Endodermal cell (in vitro differentiated cells): ENCODE measurements around the gene VPS41. TPM values are rescaled to one million over a fixed set of nuclear protein-coding genes. Genes with fewer than 3 reads are reported as not detected.

Experiments used
- DNase-seq: peaks from one replicate; pipeline ENCODE4 v3.0.0-alpha.2; 2017
- H3K27ac ChIP-seq: 2 replicates; pipeline ENCODE4 v1.5.1; 2013; ENCODE audit warnings: mild to moderate bottlenecking, low read depth, low read length, moderate library complexity
- H3K27me3 ChIP-seq: 2 replicates; pipeline ENCODE4 v1.6.1; 2013; ENCODE audit warnings: mild to moderate bottlenecking, low read length, moderate library complexity; ENCODE audit not compliant: insufficient read depth, control insufficient read depth, poor library complexity, severe bottlenecking
- H3K36me3 ChIP-seq: 2 replicates; pipeline ENCODE4 v1.7.0; 2013; ENCODE audit warnings: mild to moderate bottlenecking, low read length, moderate library complexity; ENCODE audit not compliant: control insufficient read depth, insufficient read depth
- H3K4me1 ChIP-seq: one replicate; pipeline ENCODE4 v1.7.0; 2013; ENCODE audit warnings: low read length; ENCODE audit not compliant: control insufficient read depth, insufficient read depth
- H3K4me3 ChIP-seq: 2 replicates; pipeline ENCODE4 v1.5.1; 2013; ENCODE audit warnings: mild to moderate bottlenecking, low read length, moderate library complexity
- H3K9ac ChIP-seq: 2 replicates; pipeline ENCODE4 v1.6.1; 2013; ENCODE audit warnings: mild to moderate bottlenecking, low read length, moderate library complexity; ENCODE audit not compliant: poor library complexity, severe bottlenecking; ENCODE audit errors: extremely low read depth
- H3K9me3 ChIP-seq: 2 replicates; pipeline ENCODE4 v1.6.1; 2013; ENCODE audit warnings: mild to moderate bottlenecking, low read length, moderate library complexity; ENCODE audit not compliant: control insufficient read depth
- H3K27ac Mint-ChIP-seq: 2 replicates; pipeline ENCODE4 v1.8.0; 2020; ENCODE audit warnings: mixed read lengths
- H3K27me3 Mint-ChIP-seq: 2 replicates; pipeline ENCODE4 v1.8.0; 2021; ENCODE audit warnings: mild to moderate bottlenecking, mixed read lengths; ENCODE audit not compliant: insufficient read depth
- H3K36me3 Mint-ChIP-seq: 2 replicates; pipeline ENCODE4 v1.8.0; 2020; ENCODE audit warnings: low read depth, mixed read lengths
- H3K4me1 Mint-ChIP-seq: 2 replicates; pipeline ENCODE4 v1.8.0; 2020; ENCODE audit warnings: mixed read lengths
- H3K4me3 Mint-ChIP-seq: 2 replicates; pipeline ENCODE4 v1.8.0; 2020; ENCODE audit warnings: mild to moderate bottlenecking, moderate library complexity, mixed read lengths
- H3K9me3 Mint-ChIP-seq: 2 replicates; pipeline ENCODE4 v1.8.0; 2020; ENCODE audit warnings: mild to moderate bottlenecking, mixed read lengths
- WGBS, 2 experiments: methylation state at CpG; one replicate each; pipeline versions ENCODE4 v1.1.5 to v1.1.7; 2013; ENCODE audit warnings: missing lambda C conversion rate in 2 of 2, mixed read lengths in 1 of 2; ENCODE audit not compliant: insufficient coverage in 1 of 2, insufficient read length in 1 of 2; 5-methylcytosine and 5-hydroxymethylcytosine counted together
- total RNA-seq, 2 donors: library from RNA; stranded (reverse); fragmentation: NEBNext Ultra II Directional in 1 of 2; extraction: Animal tissue kit (Norgen Biotek cat#: 25700) in 1 of 2; gene quantifications; 2 replicates in 1 of 2; 3 replicates in 1 of 2; pipeline ENCODE4 v1.2.1, GENCODE V29; 2021
- TF ChIP-seq, protein P1 (sequence below): fragments of 200-600 bp; sonication (generic); conservative IDR thresholded peaks from 2 replicates; pipeline ENCODE4 v1.5.0; 2021; ENCODE audit warnings: antibody characterized with exemption, mild to moderate bottlenecking

VPS41 gene
- total RNA-seq, 2 donors from 2014 or later: 77.1 to 78.0 TPM

DNA sequence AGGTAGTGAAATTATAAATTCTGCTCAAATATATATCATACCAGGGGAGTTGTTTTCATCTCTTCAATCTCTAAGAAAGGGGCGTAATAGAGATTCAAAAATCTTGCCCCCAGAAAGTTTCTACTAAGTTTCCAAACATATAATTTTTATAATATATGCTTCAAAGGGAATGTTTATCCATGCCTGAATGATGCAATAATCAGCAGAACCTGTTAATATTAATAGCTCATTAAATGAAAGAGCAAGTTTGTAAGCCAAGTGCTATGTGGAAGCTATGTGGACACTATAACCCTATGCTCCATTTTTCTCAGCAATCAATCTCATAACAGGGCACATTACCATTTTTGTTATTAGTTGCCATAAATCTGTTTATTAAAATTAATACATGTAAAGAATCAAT lies 25.3 kb downstream of the VPS41 start:
- H3K4me1 Mint-ChIP-seq: peaks cover 2% of the 10 kb centered on the region
- no peak overlapping the region for H3K4me3 ChIP-seq
- H3K9me3 ChIP-seq: no peaks in the 10 kb centered on the region
- H3K27ac Mint-ChIP-seq: no peak overlapping the region
- H3K4me1 ChIP-seq: no peaks in the 10 kb centered on the region
- H3K36me3 Mint-ChIP-seq: peaks cover 31% of the 10 kb centered on the region
- no peak overlapping the region for H3K27ac ChIP-seq
- H3K9me3 Mint-ChIP-seq: peaks cover 2% of the 10 kb centered on the region
- no peak for DNase-seq
- no peaks in the 10 kb centered on the region for H3K27me3 ChIP-seq
- WGBS, 2 experiments: no CpG with 5 or more reads among the region's 1 CpG
- TF ChIP-seq, protein P1, sequence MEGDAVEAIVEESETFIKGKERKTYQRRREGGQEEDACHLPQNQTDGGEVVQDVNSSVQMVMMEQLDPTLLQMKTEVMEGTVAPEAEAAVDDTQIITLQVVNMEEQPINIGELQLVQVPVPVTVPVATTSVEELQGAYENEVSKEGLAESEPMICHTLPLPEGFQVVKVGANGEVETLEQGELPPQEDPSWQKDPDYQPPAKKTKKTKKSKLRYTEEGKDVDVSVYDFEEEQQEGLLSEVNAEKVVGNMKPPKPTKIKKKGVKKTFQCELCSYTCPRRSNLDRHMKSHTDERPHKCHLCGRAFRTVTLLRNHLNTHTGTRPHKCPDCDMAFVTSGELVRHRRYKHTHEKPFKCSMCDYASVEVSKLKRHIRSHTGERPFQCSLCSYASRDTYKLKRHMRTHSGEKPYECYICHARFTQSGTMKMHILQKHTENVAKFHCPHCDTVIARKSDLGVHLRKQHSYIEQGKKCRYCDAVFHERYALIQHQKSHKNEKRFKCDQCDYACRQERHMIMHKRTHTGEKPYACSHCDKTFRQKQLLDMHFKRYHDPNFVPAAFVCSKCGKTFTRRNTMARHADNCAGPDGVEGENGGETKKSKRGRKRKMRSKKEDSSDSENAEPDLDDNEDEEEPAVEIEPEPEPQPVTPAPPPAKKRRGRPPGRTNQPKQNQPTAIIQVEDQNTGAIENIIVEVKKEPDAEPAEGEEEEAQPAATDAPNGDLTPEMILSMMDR: no peak
- H3K27me3 Mint-ChIP-seq: no peaks in the 10 kb centered on the region
- H3K4me3 Mint-ChIP-seq: no peak overlapping the region
- no peaks in the 10 kb centered on the region for H3K36me3 ChIP-seq
- no peak overlapping the region for H3K9ac ChIP-seq

DNA sequence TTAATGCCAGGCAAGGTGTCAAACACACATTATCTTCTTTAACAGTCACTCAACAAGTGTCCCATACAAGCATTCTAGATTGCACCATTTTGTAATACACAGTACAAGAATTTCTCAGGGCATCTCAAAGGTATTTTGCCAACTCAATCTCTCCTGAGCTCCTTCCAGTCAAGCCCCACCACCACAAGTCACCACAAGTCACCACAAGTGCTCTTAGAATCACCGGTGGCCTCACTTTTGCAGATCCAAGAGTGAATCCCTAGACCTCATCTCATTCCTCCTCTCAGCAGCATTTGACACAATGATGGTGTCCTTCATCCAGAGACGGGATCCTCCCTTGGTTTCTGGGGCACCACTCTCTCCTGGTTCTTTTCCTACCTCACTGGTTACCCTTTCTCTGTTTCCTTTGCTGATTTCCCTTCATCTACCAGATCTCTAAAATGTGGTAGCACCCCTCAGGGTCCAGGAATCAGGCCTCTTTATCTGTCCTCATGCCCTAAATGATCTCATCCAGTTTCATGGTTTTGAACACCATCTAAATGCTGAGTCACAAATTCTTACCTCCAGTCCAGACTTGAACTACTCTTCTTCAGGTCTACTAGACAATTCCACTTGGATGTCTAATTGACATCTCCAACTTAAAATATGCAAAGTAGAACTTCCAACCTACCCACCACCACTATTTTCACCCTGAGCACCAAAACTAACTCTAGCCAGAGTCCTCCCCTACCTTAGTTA lies 26.9 kb downstream of the VPS41 start:
- WGBS, 2 experiments: 93 to 100% methylated on average over 2 of the region's 2 CpGs
- no peak for DNase-seq
- H3K9me3 Mint-ChIP-seq: no peaks in the 10 kb centered on the region
- H3K4me1 Mint-ChIP-seq: peaks cover 2% of the 10 kb centered on the region
- Histone ChIP-seq H3K9me3 (no peaks in the 10 kb centered on the region), H3K4me3 (no peak overlapping the region), H3K36me3 (no peaks in the 10 kb centered on the region), H3K27ac (no peak overlapping the region), H3K9ac (no peak overlapping the region), H3K27me3 (no peaks in the 10 kb centered on the region), H3K4me1 (no peaks in the 10 kb centered on the region)
- no peak overlapping the region for H3K27ac Mint-ChIP-seq
- peaks cover 27% of the 10 kb centered on the region for H3K36me3 Mint-ChIP-seq
- TF ChIP-seq, protein P1: no peak
- H3K27me3 Mint-ChIP-seq: no peaks in the 10 kb centered on the region
- H3K4me3 Mint-ChIP-seq: no peak overlapping the region

DNA sequence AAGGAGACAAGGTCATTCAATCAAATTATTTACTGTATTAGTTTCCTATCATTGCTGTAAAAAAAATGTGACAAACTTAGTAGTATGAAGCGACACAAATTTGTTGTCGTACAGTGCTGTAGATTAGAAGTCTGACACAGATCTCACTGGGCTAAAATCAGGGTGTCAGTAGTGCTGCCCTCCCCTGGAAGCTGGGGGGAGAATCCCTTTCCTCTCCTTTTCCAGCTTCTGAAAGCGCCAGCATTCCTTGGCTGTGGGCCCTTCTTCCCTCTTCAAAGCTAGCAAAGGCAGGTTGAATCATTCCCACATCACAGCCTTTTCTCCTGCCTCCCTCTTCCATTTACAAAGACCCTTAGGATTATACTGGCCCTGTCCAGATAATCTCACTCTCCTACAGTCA lies 28.0 kb downstream of the VPS41 start:
- peak; percentile 52 for DNase-seq
- H3K27me3 ChIP-seq: no peaks in the 10 kb centered on the region
- H3K4me1 Mint-ChIP-seq: peaks cover 6% of the 10 kb centered on the region
- no peaks in the 10 kb centered on the region for H3K36me3 ChIP-seq
- no peak overlapping the region for H3K27ac ChIP-seq
- WGBS, 2 experiments: 96 to 100% methylated on average over 3 of the region's 3 CpGs
- no peaks in the 10 kb centered on the region for H3K9me3 Mint-ChIP-seq
- no peaks in the 10 kb centered on the region for H3K9me3 ChIP-seq
- no peaks in the 10 kb centered on the region for H3K27me3 Mint-ChIP-seq
- peaks cover 27% of the 10 kb centered on the region for H3K36me3 Mint-ChIP-seq
- H3K4me3 ChIP-seq: no peak overlapping the region
- TF ChIP-seq, protein P1: peak; percentile 49
- H3K9ac ChIP-seq: no peak overlapping the region
- H3K27ac Mint-ChIP-seq: no peak overlapping the region
- peaks cover 4% of the 10 kb centered on the region for H3K4me1 ChIP-seq
- no peak overlapping the region for H3K4me3 Mint-ChIP-seq
